ENCODE data around the gene TLE3. TPM values are rescaled to one million over a fixed set of nuclear protein-coding genes. Genes with fewer than 3 reads are reported as not detected.

TLE3 gene
- total RNA-seq, 1 donor from 2014 or later = 63.7 TPM

DNA sequence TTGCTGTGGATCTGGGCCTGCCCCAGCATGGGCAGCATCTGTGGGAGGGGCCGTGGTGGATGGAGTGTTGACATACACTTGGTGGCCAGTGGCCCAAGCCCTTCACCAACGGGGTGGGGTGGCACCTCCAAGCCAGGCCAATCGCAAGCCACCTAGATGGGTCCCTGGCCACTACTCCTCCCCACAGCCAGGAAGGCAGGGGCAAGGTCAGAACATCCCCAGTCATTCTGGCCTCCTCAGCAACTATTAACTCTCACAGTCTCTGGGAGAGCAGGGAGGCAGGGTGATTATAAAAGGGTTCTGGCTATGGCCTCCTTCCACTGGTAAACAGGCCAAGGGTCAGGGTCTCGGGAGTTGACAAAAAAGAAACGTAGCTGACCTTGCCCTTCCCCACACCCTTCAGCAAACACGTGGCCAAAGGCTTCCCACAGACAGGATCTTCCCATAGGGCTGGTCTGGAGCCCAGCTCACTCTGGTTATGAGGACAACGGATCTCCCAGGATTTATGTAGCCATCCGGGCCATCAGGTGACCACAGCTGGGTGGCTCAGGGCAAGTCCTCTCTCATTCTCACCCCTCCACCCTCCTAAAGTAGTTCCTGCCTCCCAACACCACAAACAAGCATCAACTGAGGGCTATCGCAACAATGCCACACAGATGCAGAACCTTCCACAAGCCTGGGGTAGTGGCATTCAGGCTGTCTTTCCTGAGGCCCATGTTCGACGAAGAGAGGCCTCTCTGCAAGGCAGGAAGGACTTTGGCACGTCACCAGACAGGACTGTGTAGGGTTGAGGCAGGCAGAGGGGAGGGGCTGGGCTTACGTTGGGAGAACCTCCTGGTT is 18.9 kb downstream of the TLE3 start:
- Histone ChIP-seq H3K4me3 (no peak overlapping the region), H3K4me1 (peaks cover 42% of the 10 kb centered on the region), H3K27ac (no peak overlapping the region), H3K27me3 (ENCODE audit: low read depth) (no peaks in the 10 kb centered on the region), H3K9me3 (no peaks in the 10 kb centered on the region), H3K36me3 (peaks cover 70% of the 10 kb centered on the region)
- TF ChIP-seq, protein P1, sequence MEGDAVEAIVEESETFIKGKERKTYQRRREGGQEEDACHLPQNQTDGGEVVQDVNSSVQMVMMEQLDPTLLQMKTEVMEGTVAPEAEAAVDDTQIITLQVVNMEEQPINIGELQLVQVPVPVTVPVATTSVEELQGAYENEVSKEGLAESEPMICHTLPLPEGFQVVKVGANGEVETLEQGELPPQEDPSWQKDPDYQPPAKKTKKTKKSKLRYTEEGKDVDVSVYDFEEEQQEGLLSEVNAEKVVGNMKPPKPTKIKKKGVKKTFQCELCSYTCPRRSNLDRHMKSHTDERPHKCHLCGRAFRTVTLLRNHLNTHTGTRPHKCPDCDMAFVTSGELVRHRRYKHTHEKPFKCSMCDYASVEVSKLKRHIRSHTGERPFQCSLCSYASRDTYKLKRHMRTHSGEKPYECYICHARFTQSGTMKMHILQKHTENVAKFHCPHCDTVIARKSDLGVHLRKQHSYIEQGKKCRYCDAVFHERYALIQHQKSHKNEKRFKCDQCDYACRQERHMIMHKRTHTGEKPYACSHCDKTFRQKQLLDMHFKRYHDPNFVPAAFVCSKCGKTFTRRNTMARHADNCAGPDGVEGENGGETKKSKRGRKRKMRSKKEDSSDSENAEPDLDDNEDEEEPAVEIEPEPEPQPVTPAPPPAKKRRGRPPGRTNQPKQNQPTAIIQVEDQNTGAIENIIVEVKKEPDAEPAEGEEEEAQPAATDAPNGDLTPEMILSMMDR (IDR thresholded peaks at IDR 0.05) = no peak
- ATAC-seq = peak in 1 of 2 donors; percentile 18
- intact Hi-C loops (cut with DNase I) = no loop called here
- no peak for DNase-seq

DNA sequence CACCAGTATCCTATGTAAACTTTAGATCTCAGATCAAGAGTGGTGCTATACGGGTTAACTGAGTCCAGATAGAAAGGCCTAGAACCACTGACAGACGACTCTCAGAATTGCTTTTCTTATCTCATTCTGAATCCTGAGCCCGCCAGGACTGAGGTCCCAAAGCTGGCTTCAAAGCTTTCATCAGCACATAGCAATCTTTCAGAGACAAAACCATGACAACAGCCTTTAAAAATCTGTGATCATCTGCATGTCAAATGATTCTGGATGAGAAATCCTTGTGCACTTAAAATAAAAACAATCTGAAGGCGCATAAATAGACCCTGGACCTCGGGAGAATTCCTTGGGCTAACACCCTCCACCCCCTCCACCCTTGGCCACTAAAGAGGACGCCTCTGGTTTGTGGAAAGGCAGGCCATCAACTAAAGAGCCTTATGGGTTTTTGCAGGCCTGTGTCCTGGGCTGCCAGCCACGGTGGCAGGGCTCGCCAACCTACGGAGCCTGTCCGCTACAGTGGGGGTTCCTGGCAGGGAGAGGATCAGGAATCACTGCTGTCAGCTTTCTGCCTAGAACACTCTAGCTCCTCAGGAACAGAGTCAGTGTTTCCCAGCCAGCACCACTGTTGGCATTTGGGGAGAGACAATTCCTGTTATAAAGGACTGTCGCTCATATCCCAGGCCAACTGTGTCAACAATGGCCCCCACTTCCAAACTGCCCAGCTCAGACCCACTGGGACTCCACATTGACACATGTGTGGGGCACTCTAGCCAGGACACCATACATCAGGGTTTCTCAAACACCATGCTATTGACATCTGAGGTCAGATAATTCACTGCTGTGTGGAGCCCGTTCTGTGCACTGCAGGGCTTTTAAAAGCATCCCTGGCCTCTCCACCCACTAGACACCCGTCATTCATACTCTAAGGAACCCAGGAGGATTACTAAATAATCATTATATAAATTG is 20.2 kb downstream of the TLE3 start:
- intact Hi-C loops (cut with DNase I) = no loop called here
- peaks cover 73% of the 10 kb centered on the region for H3K36me3 ChIP-seq
- ATAC-seq (no peak), DNase-seq (no peak)
- no peak overlapping the region for H3K4me3 ChIP-seq
- H3K27me3 ChIP-seq (ENCODE audit: low read depth) = no peaks in the 10 kb centered on the region
- H3K27ac ChIP-seq = no peak overlapping the region
- no peaks in the 10 kb centered on the region for H3K9me3 ChIP-seq
- TF ChIP-seq, protein P1 (IDR thresholded peaks at IDR 0.05) = no peak
- peaks cover 39% of the 10 kb centered on the region for H3K4me1 ChIP-seq

DNA sequence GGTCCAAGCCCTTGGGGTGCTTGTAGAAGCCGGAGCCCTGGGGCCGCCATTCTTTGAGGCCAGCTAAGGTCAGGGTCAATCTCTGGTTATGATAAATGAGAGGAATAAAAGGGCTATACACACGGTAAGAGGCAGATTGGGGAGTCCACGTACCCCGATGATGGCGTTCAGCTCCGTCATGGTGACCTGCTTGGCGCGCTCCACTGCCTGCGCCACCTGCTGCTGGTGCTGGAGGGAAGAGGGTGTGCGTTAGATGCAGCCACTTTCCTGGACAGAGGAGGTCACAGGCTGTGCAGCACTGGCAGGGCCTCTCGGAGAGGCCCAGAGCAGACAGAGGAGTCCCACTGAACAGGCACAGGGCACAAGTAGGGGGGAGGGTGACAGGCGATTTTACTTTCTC is 23.3 kb downstream of the TLE3 start:
- TF ChIP-seq, protein P1 (IDR thresholded peaks at IDR 0.05) = no peak
- DNase-seq (no peak), ATAC-seq (no peak)
- Histone ChIP-seq H3K27me3 (ENCODE audit: low read depth) (no peaks in the 10 kb centered on the region), H3K9me3 (no peaks in the 10 kb centered on the region), H3K27ac (no peak overlapping the region), H3K4me1 (peaks cover 36% of the 10 kb centered on the region), H3K4me3 (no peak overlapping the region), H3K36me3 (peaks cover 78% of the 10 kb centered on the region)
- intact Hi-C loops (cut with DNase I) = no loop called here

DNA sequence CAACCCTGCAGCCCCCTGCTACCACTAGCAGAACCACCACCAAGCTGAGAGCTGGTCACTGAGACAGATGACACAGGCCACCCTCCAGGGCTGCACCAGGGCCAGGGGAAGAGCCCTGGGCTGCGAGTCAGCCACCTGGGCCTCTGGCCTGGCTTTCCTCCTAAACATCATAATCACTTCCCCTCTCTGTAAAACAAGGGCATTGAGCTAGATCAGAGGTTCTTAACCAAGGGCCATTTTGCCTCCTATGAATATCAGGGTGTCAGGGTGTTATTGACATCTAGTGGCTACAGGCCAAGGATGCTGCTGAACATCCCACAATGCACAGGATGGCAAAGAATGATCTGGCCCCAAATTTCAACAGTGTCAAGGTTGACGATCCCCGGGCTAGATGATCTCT is 25.2 kb downstream of the TLE3 start:
- DNase-seq (no peak), ATAC-seq (no peak)
- Histone ChIP-seq H3K4me3 (no peak overlapping the region), H3K4me1 (peaks cover 17% of the 10 kb centered on the region), H3K27me3 (ENCODE audit: low read depth) (no peaks in the 10 kb centered on the region), H3K9me3 (no peaks in the 10 kb centered on the region), H3K36me3 (peaks cover 96% of the 10 kb centered on the region), H3K27ac (no peak overlapping the region)
- intact Hi-C loops (cut with DNase I) = no loop called here
- TF ChIP-seq, protein P1 (IDR thresholded peaks at IDR 0.05) = no peak

DNA sequence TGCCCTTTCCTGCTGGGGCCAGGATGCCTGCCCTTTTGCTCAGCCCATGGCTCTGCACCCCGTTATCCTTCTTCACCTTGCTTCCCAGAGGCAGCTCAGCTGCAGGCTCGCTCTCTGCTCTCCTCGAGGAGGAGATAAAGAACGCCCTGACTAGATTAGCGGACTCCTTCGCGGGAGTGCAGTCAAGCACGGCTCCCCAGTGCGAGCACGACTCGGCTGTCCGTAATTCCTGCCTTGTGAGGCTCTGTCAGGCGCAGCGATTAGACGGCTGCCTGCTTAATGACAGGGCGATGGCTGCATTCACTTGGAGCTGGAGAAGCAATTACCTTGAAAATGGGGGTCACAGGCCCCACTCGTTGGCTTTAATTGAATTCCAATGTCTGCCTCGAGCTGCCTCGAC is 25.9 kb downstream of the TLE3 start:
- TF ChIP-seq, protein P1 (IDR thresholded peaks at IDR 0.05) = no peak

More for the DNA sequence above, 25.9 kb downstream of the TLE3 start:
- intact Hi-C loops (cut with DNase I) = no loop called here
- H3K4me1 ChIP-seq = peaks cover 11% of the 10 kb centered on the region
- H3K4me3 ChIP-seq = no peak overlapping the region
- peaks cover 98% of the 10 kb centered on the region for H3K36me3 ChIP-seq
- ATAC-seq (no peak), DNase-seq (no peak)
- no peaks in the 10 kb centered on the region for H3K27me3 ChIP-seq (ENCODE audit: low read depth)
- H3K27ac ChIP-seq = no peak overlapping the region
- no peaks in the 10 kb centered on the region for H3K9me3 ChIP-seq
